SK-N-SH (cell line): ENCODE results near the gene CCDC30.

ENCODE experiments used
- CTCF ChIP-seq: fragments of 200-600 bp; sonication (generic); IDR thresholded peaks from 2 replicates; pipeline ENCODE4 v1.6.1; 2017; ENCODE audit warnings: antibody characterized with exemption, mild to moderate bottlenecking, moderate library complexity
- EP300 ChIP-seq, 2 experiments: IDR thresholded peaks; 2 replicates each; pipeline versions ENCODE4 v1.4.0 to v1.6.1; 2012; ENCODE audit warnings: borderline replicate concordance in 1 of 2, low read depth in 1 of 2, low read length in 1 of 2
- GABPA ChIP-seq: IDR thresholded peaks from 2 replicates; pipeline ENCODE4 v1.4.0; 2012; ENCODE audit warnings: low read depth, mild to moderate bottlenecking
- NRF1 ChIP-seq: IDR thresholded peaks from 2 replicates; pipeline ENCODE4 v1.6.1; 2012; ENCODE audit warnings: low read depth, mild to moderate bottlenecking, low read length
- RAD21 ChIP-seq: IDR thresholded peaks from 2 replicates; pipeline ENCODE4 v1.6.1; 2012; ENCODE audit warnings: mild to moderate bottlenecking, low read length
- RFX5 ChIP-seq: IDR thresholded peaks from 2 replicates; pipeline ENCODE4 v1.6.1; 2012; ENCODE audit warnings: mild to moderate bottlenecking, improper control_type of control experiment, low read length
- SIN3A ChIP-seq: IDR thresholded peaks from 2 replicates; pipeline ENCODE4 v1.6.1; 2012; ENCODE audit warnings: low read depth, mild to moderate bottlenecking, low read length, moderate library complexity, borderline replicate concordance
- USF1 ChIP-seq: IDR thresholded peaks from 2 replicates; pipeline ENCODE4 v1.4.0; 2012; ENCODE audit warnings: low read depth, borderline replicate concordance
- ZBTB33 ChIP-seq: IDR thresholded peaks from 2 replicates; pipeline ENCODE4 v1.4.0; 2012; ENCODE audit warnings: low read depth, borderline replicate concordance

GRCh38 chr1:42679364-42679983 lies 216.4 kb downstream of the CCDC30 start:
- TF ChIP-seq NRF1: no peak
- TF ChIP-seq RAD21: no peak
- TF ChIP-seq SIN3A: no peak
- no peak for TF ChIP-seq ZBTB33
- TF ChIP-seq EP300 (IDR thresholded peaks at IDR 0.05; ENCODE audit: borderline replicate concordance in 1 of 2, low read depth in 1 of 2, low read length in 1 of 2): no peak
- no peak for TF ChIP-seq GABPA
- TF ChIP-seq CTCF: no peak
- TF ChIP-seq RFX5: no peak
- TF ChIP-seq USF1: no peak
